Effector CD4-positive, alpha-beta T cell (primary cell): ENCODE data around the gene SAFB.

Experiments
- DNase-seq: peaks from one replicate; pipeline ENCODE4 v3.0.0-alpha.2; 2020

The SAFB gene

GRCh38 chr19:5669212-5669611, 46.3 kb downstream of the SAFB start:
- DNase-seq, result no peak

GRCh38 chr19:5671600-5671999, 48.7 kb downstream of the SAFB start:
- no peak for DNase-seq

- DNase-seq, result no peak
Observed at GRCh38 chr19:5672708-5673459, 50.0 kb downstream of the SAFB start.

- no peak for DNase-seq
Observed at GRCh38 chr19:5673752-5674151, 50.9 kb downstream of the SAFB start.

- DNase-seq, result no peak
Observed at GRCh38 chr19:5674714-5675113, 51.8 kb downstream of the SAFB start.

- DNase-seq, result no peak
Observed at GRCh38 chr19:5676105-5676771, 53.4 kb downstream of the SAFB start.

- DNase-seq, result no peak
Observed at GRCh38 chr19:5676772-5677105, 53.9 kb downstream of the SAFB start.

GRCh38 chr19:5677136-5677535, 54.3 kb downstream of the SAFB start:
- DNase-seq, result no peak

GRCh38 chr19:5677580-5677979, 54.7 kb downstream of the SAFB start:
- DNase-seq, result no peak

GRCh38 chr19:5678071-5678718, 55.3 kb downstream of the SAFB start:
- DNase-seq, result no peak

GRCh38 chr19:5679289-5680083, 56.6 kb downstream of the SAFB start:
- DNase-seq, result no peak

- no peak for DNase-seq
Observed at GRCh38 chr19:5680084-5680436, 57.2 kb downstream of the SAFB start.

- DNase-seq, result peak; percentile 99
Observed at GRCh38 chr19:5680437-5681368, 57.8 kb downstream of the SAFB start, which contains the start of the genes HSD11B1L and MICOS13. Gene HSD11B1L, plus strand, starts transcription at chr19:5681027. Its CDS starts 3,806 bp downstream, at chr19:5684833. Gene MICOS13, minus strand, starts transcription at chr19:5680516. Its CDS starts 30 bp downstream, at chr19:5680486.

- DNase-seq, result no peak
Observed at GRCh38 chr19:5681391-5682106, 58.7 kb downstream of the SAFB start.

GRCh38 chr19:5682107-5682482, 59.2 kb downstream of the SAFB start:
- no peak for DNase-seq

GRCh38 chr19:5683177-5683886, 60.4 kb downstream of the SAFB start:
- DNase-seq, result no peak

- no peak for DNase-seq
Observed at GRCh38 chr19:5684694-5685430, 62.0 kb downstream of the SAFB start.

- no peak for DNase-seq
Observed at GRCh38 chr19:5686326-5686646, 63.4 kb downstream of the SAFB start.

- DNase-seq, result peak; percentile 90
Observed at GRCh38 chr19:5686647-5687359, 63.9 kb downstream of the SAFB start.
